HG03521 (cell line): ENCODE data around the gene CFAP68.
A peak's percentile ranks its signal among the peaks of the same experiment; 100 is the strongest.
"Not testable (repeated sequence)": the region's sequence is repeated elsewhere in the genome, so short reads cannot be mapped to it uniquely, and the experiment has no call there.

Experiments
- ATAC-seq: cut with Tn5 transposase; IDR thresholded peaks from one replicate; pipeline ENCODE4 v1.9.1; 2021; ENCODE audit warnings: mild to moderate bottlenecking, moderate library complexity; ENCODE audit not compliant: unreplicated experiment

Gene CFAP68

GRCh38 chr11:111916768-111917167 is 37.4 kb downstream of the CFAP68 start:
- no peak for ATAC-seq

GRCh38 chr11:111917312-111917711 is 38.0 kb downstream of the CFAP68 start:
- ATAC-seq: no peak

GRCh38 chr11:111917788-111918187 is 38.4 kb downstream of the CFAP68 start:
- no peak for ATAC-seq

- ATAC-seq: no peak
Observed at GRCh38 chr11:111918390-111919256, 39.3 kb downstream of the CFAP68 start, which contains the start of gene C11orf52. Gene C11orf52, plus strand, starts transcription at chr11:111918913. Its CDS starts 60 bp downstream, at chr11:111918973.

- no peak for ATAC-seq
Observed at GRCh38 chr11:111920908-111921307, 41.6 kb downstream of the CFAP68 start.

- ATAC-seq: no peak
Observed at GRCh38 chr11:111921541-111922230, 42.3 kb downstream of the CFAP68 start.

- ATAC-seq: no peak
Observed at GRCh38 chr11:111922803-111923202, 43.5 kb downstream of the CFAP68 start.

- no peak for ATAC-seq
Observed at GRCh38 chr11:111923351-111923788, 44.0 kb downstream of the CFAP68 start.

- ATAC-seq: no peak
Observed at GRCh38 chr11:111923951-111924350, 44.6 kb downstream of the CFAP68 start.

- ATAC-seq: no peak
Observed at GRCh38 chr11:111925953-111926352, 46.6 kb downstream of the CFAP68 start.

GRCh38 chr11:111926505-111927391 is 47.4 kb downstream of the CFAP68 start:
- peak; percentile 94 for ATAC-seq

- no peak for ATAC-seq
Observed at GRCh38 chr11:111930472-111930871, 51.1 kb downstream of the CFAP68 start.

GRCh38 chr11:111932611-111932950 is 53.2 kb downstream of the CFAP68 start:
- no peak for ATAC-seq

- ATAC-seq: not testable (repeated sequence)
Observed at GRCh38 chr11:111933176-111933575, 53.8 kb downstream of the CFAP68 start.

GRCh38 chr11:111933872-111934271 is 54.5 kb downstream of the CFAP68 start:
- no peak for ATAC-seq

- no peak for ATAC-seq
Observed at GRCh38 chr11:111934306-111934705, 55.0 kb downstream of the CFAP68 start.
